Measurements from ENCODE around the gene BLOC1S2. TPM values are rescaled to one million over a fixed set of nuclear protein-coding genes. Genes with fewer than 3 reads are reported as not detected.

Gene BLOC1S2
- total RNA-seq, 2 experiments from 2014 or later, result 49.4 to 55.9 TPM

DNA sequence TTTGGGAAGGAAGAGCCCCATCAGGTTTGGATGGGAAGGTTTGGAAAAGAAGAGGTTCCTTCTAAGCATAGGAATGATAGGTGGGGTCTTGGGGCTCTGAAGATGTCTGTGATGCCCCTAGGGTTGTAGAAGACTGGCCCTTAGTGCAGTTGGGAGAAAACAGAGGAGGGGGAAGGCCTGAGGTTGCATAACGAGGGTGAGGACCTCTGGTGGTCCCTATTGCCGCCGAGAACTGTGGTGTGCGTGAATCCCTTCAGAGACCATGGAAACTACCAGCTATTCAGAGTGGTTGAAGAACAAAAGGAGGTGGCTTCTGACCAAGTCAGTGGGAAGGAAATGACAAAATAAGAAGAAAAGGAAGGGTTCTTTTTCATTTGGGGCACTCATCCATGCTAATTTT is 46.6 kb upstream of the BLOC1S2 start:
- Histone ChIP-seq H3K36me3 (ENCODE audit: insufficient read depth, low read length) (no peaks in the 10 kb centered on the region), H3K27ac (ENCODE audit: low read depth in 1 of 2, low read length in 2 of 2) (no peak overlapping the region), H3K27me3 (ENCODE audit: control insufficient read depth in 1 of 2, insufficient read depth in 2 of 2, low read length in 2 of 2) (peaks cover 0 to 3% of the 10 kb centered on the region in 2 experiments), H3K9me3 (ENCODE audit: control insufficient read depth in 1 of 2, insufficient read depth in 1 of 2, low read length in 2 of 2) (no peaks in the 10 kb centered on the region), H3K4me1 (ENCODE audit: insufficient read depth, low read length) (no peaks in the 10 kb centered on the region), H3K4me3 (ENCODE audit: low read length) (no peak overlapping the region)
- intact Hi-C loops (cut with DNase I, micrococcal nuclease), result no loop called here
- H3K27ac Mint-ChIP-seq, result no peak overlapping the region
- TF ChIP-seq CTCF (IDR thresholded peaks at IDR 0.05), result no peak
- no peak overlapping the region for H3K4me3 Mint-ChIP-seq
- no peaks in the 10 kb centered on the region for H3K36me3 Mint-ChIP-seq (ENCODE audit: low read depth)
- no peaks in the 10 kb centered on the region for H3K4me1 Mint-ChIP-seq (ENCODE audit: low read depth)
- no peak for ATAC-seq (ENCODE audit: poor library complexity)
- CTCF ChIA-PET, result no interaction called here
- POLR2A ChIA-PET, result no interaction called here
- H3K27me3 Mint-ChIP-seq, result peaks cover 16% of the 10 kb centered on the region
- H3K9me3 Mint-ChIP-seq, result no peaks in the 10 kb centered on the region
- no peak for DNase-seq

DNA sequence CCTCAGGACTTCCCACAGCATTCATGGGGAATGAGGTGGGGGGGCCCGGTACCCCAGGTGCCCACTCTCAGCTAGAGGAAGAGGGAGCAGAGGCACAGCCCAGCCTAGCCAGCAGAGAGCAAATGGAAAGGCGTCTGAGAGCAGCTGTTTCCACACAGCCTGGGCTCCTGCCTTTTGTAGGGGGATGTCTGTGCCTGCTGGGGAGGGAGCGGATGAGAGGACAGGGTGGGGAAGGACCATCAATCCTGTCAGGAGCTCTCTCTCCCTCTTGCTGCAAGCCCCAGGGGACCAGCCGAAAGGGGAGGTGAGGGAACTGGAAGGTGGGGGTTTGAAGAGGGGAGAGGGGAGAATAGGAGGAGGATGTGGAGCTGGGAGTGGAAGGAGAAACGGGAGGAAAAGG is 43.6 kb upstream of the BLOC1S2 start, which contains the start of gene PKD2L1:
Gene PKD2L1, minus strand, starts transcription at position 150 of the 400 bp plus-strand sequence. Its CDS starts 125 bp downstream, at position 25.
- intact Hi-C loops (cut with DNase I, micrococcal nuclease), result no loop called here
- Mint-ChIP-seq H3K27ac (no peak within 1 kb of the TSS), H3K27me3 (peaks cover 16% of the 10 kb centered on the region), H3K4me1 (ENCODE audit: low read depth) (peaks cover 6% of the 10 kb centered on the region), H3K36me3 (ENCODE audit: low read depth) (no peaks in the 10 kb centered on the region), H3K4me3 (no peak within 1 kb of the TSS), H3K9me3 (no peaks in the 10 kb centered on the region)
- H3K27ac ChIP-seq (ENCODE audit: low read depth in 1 of 2, low read length in 2 of 2), result no peak within 1 kb of the TSS
- H3K9me3 ChIP-seq (ENCODE audit: control insufficient read depth in 1 of 2, insufficient read depth in 1 of 2, low read length in 2 of 2), result no peaks in the 10 kb centered on the region
- no peaks in the 10 kb centered on the region for H3K36me3 ChIP-seq (ENCODE audit: insufficient read depth, low read length)
- DNase-seq, result no peak
- H3K4me3 ChIP-seq (ENCODE audit: low read length), result no peak within 1 kb of the TSS
- H3K27me3 ChIP-seq (ENCODE audit: control insufficient read depth in 1 of 2, insufficient read depth in 2 of 2, low read length in 2 of 2), result peaks cover 0 to 3% of the 10 kb centered on the region in 2 experiments
- no peak for TF ChIP-seq CTCF (IDR thresholded peaks at IDR 0.05)
- H3K4me1 ChIP-seq (ENCODE audit: insufficient read depth, low read length), result peaks cover 5% of the 10 kb centered on the region
- ATAC-seq (ENCODE audit: poor library complexity), result no peak
- ChIA-PET CTCF (interaction anchor here (1.4 kb wide), 1 partner anchor 189 kb away, joined by 4 read pairs; no protein-coding TSS in a partner anchor), POLR2A (no interaction called here)

- H3K4me3 ChIP-seq (ENCODE audit: low read length), result no peak overlapping the region
- Mint-ChIP-seq H3K27ac (no peak overlapping the region), H3K4me3 (no peak overlapping the region), H3K4me1 (ENCODE audit: low read depth) (peaks cover 6% of the 10 kb centered on the region), H3K27me3 (peaks cover 16% of the 10 kb centered on the region), H3K36me3 (ENCODE audit: low read depth) (no peaks in the 10 kb centered on the region), H3K9me3 (no peaks in the 10 kb centered on the region)
- no peaks in the 10 kb centered on the region for H3K9me3 ChIP-seq (ENCODE audit: control insufficient read depth in 1 of 2, insufficient read depth in 1 of 2, low read length in 2 of 2)
- no peak for DNase-seq
- H3K27me3 ChIP-seq (ENCODE audit: control insufficient read depth in 1 of 2, insufficient read depth in 2 of 2, low read length in 2 of 2), result peaks cover 0 to 3% of the 10 kb centered on the region in 2 experiments
- intact Hi-C loops (cut with DNase I, micrococcal nuclease), result no loop called here
- POLR2A ChIA-PET, result interaction anchor here (0.6 kb wide), 1 partner anchor 128 kb away, joined by 4 read pairs; no protein-coding TSS in a partner anchor
- CTCF ChIA-PET, result no interaction called here
- ATAC-seq (ENCODE audit: poor library complexity), result no peak
- TF ChIP-seq CTCF (IDR thresholded peaks at IDR 0.05), result no peak
- H3K4me1 ChIP-seq (ENCODE audit: insufficient read depth, low read length), result peaks cover 5% of the 10 kb centered on the region
- H3K36me3 ChIP-seq (ENCODE audit: insufficient read depth, low read length), result no peaks in the 10 kb centered on the region
- H3K27ac ChIP-seq (ENCODE audit: low read depth in 1 of 2, low read length in 2 of 2), result no peak overlapping the region
Observed at GRCh38 chr10:100328198-100328597, 41.7 kb upstream of the BLOC1S2 start.

Measured in CD4-positive, alpha-beta T cell (primary cell).